Peyer's patch (tissue), 4 donors: Measurements from ENCODE around the gene TRAK1.

Experiments used
- CTCF ChIP-seq, 6 experiments: fragments of 450-650 bp in 4 of 6; fragments of 200-600 bp in 2 of 6; sonication (generic) in 1 of 6; IDR thresholded peaks; one replicate each; pipeline ENCODE4 v1.5.1; 2017 to 2019; ENCODE audit warnings: antibody characterized with exemption in 6 of 6, mild to moderate bottlenecking in 3 of 6, moderate library complexity in 1 of 6
- POLR2A ChIP-seq, 2 donors: fragments of 450-650 bp; IDR thresholded peaks; one replicate each; pipeline ENCODE4 v1.5.1; 2017; ENCODE audit warnings: antibody characterized with exemption in 2 of 2, mild to moderate bottlenecking in 2 of 2, moderate library complexity in 2 of 2

DNA sequence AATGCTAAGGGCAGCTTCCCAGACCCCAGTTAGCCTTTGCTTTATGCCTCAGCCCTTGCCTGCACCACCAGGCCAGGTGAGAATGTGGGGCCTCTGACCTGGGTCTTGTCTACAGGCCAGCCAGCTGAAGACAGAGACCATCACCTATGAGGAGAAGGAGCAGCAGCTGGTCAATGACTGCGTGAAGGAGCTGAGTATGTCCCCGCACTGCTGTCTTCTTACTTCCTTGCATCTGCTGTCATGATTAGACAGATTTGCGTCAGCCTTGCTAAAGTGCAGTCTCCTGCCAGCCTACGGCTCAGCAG, 100.2 kb downstream of the TRAK1 start:
- TF ChIP-seq CTCF (IDR thresholded peaks at IDR 0.05) (no peak), POLR2A (IDR thresholded peaks at IDR 0.05) (no peak)
